Right cardiac atrium (tissue), 5 donors: ENCODE data around the gene TNRC6B. TPM values are rescaled to one million over a fixed set of nuclear protein-coding genes. Genes with fewer than 3 reads are reported as not detected.

Source experiments
- ATAC-seq, 2 donors: fragments of 200-7000 bp; cut with Tn5 transposase; one replicate each; pipeline versions ENCODE4 v1.8.0 to v1.9.1; 2020; ENCODE audit warnings: moderate library complexity in 2 of 2, mild to moderate bottlenecking in 1 of 2
- DNase-seq, 3 donors: peaks; one replicate each; pipeline ENCODE4 v3.0.0-alpha.2; 2020
- H3K27ac ChIP-seq: one replicate; pipeline ENCODE4 v1.5.1; 2013; ENCODE audit warnings: mild to moderate bottlenecking, low read length, control low read depth, moderate library complexity
- H3K27me3 ChIP-seq: one replicate; pipeline ENCODE4 v1.6.1; 2013; ENCODE audit not compliant: control insufficient read depth, insufficient read depth
- H3K4me1 ChIP-seq: one replicate; pipeline ENCODE4 v1.6.1; 2013; ENCODE audit warnings: low read length; ENCODE audit not compliant: control insufficient read depth, insufficient read depth
- H3K4me3 ChIP-seq: one replicate; pipeline ENCODE4 v1.5.1; 2013; ENCODE audit warnings: low read length, control low read depth
- H3K9me3 ChIP-seq: one replicate; pipeline ENCODE4 v1.6.1; 2013; ENCODE audit warnings: low read length; ENCODE audit not compliant: control insufficient read depth
- WGBS: extraction: QIAGEN DNeasy Blood & Tissue Kit; methylation state at CpG from one replicate; pipeline ENCODE4 v1.1.7; 2013; 5-methylcytosine and 5-hydroxymethylcytosine counted together
- intact Hi-C, 4 donors: fragments of 100-400 bp; cut with DNase I; formaldehyde crosslinking; loops; one replicate each; pipeline versions ENCODE4 v1.11.0 to v1.14.0; 2022 to 2023
- polyA plus RNA-seq: library from polyadenylated mRNA; stranded (reverse); fragments of 200-250 nt; gene quantifications from one replicate; pipeline ENCODE4 v1.2.3, GENCODE V29; 2013
- total RNA-seq, 4 donors: library from RNA; stranded (reverse); fragmentation: NEBNext Ultra II Directional; extraction: Animal tissue kit (Norgen Biotek cat#: 25700); gene quantifications; one replicate each; pipeline ENCODE4 v1.2.1, GENCODE V29; 2021
- donor health status: healthy with polysubstance abuse.
- donor health status: DM: no; HTN: yes; CAD: no.
- donor health status: DM: no; HTN: no; CAD: no.
- donor health status: DM: no; HTN: yes; CAD: no; lungs with severe emphysema.
- donor health status: DM: yes; HTN: yes; CAD: no.

TNRC6B gene
- total and polyA plus RNA-seq, 5 donors = 14.4 to 50.6 (median 39.0) TPM

DNA sequence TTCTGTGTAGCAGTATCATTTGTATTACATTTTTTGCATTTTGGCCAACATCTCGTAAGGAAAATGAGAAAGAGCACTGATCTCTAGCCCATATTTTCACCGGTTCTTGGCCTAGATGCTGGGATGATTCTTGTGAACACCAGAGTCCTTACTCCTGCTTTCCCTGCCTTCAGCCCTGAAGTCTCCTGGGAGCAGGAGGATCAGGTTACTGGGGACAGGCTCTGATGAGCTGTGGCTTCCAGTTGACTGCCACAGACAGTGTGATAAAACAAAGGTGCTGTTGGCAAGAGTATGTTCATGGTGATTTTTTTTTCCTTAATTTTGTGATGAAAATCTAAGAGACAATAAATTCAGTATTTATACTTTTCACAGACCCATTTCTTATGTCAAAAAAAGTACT is 134.3 kb downstream of the TNRC6B start:
- DNase-seq = no peak

DNA sequence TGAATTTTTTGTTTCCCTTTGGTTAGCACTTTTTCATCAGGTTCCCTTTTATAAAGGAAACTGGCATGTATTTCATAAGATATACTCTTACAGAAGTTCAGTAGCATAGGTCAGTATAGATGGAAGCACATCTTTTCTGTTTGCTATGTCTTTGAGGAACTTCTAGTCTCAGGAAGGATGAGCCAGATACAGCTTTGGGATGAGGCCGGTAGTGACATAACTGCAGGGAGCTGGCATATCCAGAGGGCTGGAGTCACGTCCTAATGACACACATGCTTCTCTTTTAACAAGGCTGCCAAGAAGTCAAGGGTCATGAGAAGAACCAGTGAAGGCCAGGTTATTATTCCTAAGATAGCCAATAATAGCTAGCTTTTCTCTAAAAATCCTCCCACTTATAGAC is 135.3 kb downstream of the TNRC6B start:
- intact Hi-C loops = no loop called here
- Histone ChIP-seq H3K4me3 (no peak overlapping the region), H3K27ac (no peak overlapping the region), H3K27me3 (no peaks in the 10 kb centered on the region), H3K4me1 (peaks cover 1% of the 10 kb centered on the region), H3K9me3 (no peaks in the 10 kb centered on the region)
- ATAC-seq (peak in 1 of 2 donors; percentile 26), DNase-seq (no peak)
- WGBS = 41% methylated on average over 2 of the region's 2 CpGs

More for the DNA sequence above, 134.3 kb downstream of the TNRC6B start:
- H3K27me3 ChIP-seq = no peaks in the 10 kb centered on the region
- intact Hi-C loops = no loop called here
- H3K9me3 ChIP-seq = no peaks in the 10 kb centered on the region
- WGBS = 90% methylated on average over 2 of the region's 2 CpGs
- peaks cover 2% of the 10 kb centered on the region for H3K4me1 ChIP-seq
- no peak overlapping the region for H3K4me3 ChIP-seq
- no peak overlapping the region for H3K27ac ChIP-seq
- ATAC-seq = no peak

DNA sequence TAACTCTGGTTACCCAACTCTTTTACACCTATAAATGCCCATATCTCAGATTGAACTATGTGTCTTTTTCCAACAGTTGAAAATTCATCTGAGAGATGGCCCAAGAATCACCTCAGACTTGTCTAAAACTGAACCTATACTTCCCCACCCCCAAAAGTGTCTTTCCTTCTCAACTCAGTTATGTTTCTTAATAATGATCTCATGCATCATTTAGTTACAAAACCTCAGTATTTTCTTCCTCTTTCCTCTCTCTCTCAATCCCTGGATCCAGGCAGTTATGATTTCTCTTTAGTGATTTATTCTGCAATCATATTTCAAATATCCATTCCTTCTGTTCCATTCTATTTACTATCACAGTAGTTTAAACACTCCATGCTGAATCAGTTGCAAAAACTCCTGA is 136.3 kb downstream of the TNRC6B start:
- H3K27ac ChIP-seq = no peak overlapping the region
- DNase-seq = no peak
- intact Hi-C loops = no loop called here
- no peaks in the 10 kb centered on the region for H3K9me3 ChIP-seq
- no peaks in the 10 kb centered on the region for H3K4me1 ChIP-seq
- H3K27me3 ChIP-seq = no peaks in the 10 kb centered on the region
- no peak for ATAC-seq
- no peak overlapping the region for H3K4me3 ChIP-seq

DNA sequence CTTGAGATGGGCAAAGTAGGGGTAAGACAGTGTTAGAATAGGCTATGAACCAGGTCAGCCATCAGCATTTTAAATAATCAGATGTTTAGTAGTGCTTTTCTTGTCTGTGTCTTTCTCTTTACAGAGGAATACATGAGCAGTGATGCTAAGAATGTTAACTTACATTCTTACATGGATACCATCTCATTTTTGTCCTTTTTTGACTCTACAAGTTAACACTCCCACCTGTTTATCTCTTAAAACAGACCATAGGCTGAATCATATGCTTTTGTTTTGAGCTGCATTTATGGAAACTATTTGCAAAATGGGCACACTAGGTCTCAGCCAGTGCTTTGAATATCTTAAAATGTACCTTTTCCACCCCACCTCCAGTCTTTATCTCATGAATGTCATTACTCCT is 143.0 kb downstream of the TNRC6B start:
- no peak for DNase-seq
- intact Hi-C loops = no loop called here
- H3K27ac ChIP-seq = no peak overlapping the region
- no peaks in the 10 kb centered on the region for H3K9me3 ChIP-seq
- H3K27me3 ChIP-seq = no peaks in the 10 kb centered on the region
- H3K4me3 ChIP-seq = no peak overlapping the region
- no peak for ATAC-seq
- no peaks in the 10 kb centered on the region for H3K4me1 ChIP-seq

DNA sequence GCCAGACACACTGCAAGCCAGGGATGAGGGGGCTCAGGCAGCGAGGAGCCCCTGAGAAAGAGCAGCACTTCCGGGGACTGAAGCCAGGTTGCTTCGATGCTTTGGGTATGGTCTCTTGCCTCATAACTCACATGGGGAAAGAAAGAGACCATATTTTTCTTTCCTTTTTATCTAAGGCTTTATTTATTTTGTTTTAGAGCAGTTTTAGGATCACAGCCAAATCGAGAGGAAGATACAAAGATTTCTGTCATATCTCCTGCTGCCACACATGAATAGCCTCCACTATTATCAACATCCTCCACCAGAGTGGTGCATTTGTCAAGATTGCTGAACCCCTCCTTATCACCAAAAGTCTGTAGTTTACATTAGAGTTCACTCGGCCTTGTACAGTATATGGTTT is 144.3 kb downstream of the TNRC6B start:
- WGBS = 56% methylated on average over 5 of the region's 5 CpGs
- no peaks in the 10 kb centered on the region for H3K27me3 ChIP-seq
- ATAC-seq = peak in 1 of 2 donors; percentile 31
- no peaks in the 10 kb centered on the region for H3K9me3 ChIP-seq
- H3K4me3 ChIP-seq = no peak overlapping the region
- no peaks in the 10 kb centered on the region for H3K4me1 ChIP-seq
- no peak for DNase-seq
- intact Hi-C loops = no loop called here
- H3K27ac ChIP-seq = no peak overlapping the region

DNA sequence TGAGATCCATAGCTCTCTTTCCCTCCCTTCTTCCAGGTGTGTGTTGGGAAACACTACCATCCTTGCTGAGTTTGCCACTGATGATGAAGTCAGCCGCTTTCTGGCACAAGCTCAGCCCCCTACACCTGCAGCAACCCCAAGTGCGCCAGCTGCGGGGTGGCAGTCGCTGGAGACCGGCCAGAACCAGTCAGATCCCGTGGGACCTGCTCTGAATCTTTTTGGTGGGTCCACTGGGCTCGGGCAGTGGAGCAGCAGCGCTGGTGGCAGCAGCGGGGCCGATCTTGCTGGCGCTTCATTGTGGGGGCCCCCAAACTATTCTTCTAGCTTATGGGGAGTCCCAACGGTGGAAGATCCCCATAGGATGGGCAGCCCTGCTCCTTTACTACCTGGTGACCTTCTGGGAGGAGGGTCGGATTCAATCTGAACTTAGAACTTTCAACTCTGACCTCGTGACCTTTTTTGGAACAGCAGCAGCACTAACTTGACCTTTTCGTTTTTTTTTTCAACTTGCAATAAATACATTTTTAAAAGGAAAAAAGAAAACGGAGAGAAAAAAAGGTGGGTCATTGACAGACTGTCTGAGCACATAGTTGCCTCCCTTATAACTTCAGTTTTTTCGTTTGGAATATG is 145.2 kb downstream of the TNRC6B start:
- no peak for ATAC-seq
- WGBS = 91% methylated on average over 17 of the region's 17 CpGs
- intact Hi-C loops = no loop called here

DNA sequence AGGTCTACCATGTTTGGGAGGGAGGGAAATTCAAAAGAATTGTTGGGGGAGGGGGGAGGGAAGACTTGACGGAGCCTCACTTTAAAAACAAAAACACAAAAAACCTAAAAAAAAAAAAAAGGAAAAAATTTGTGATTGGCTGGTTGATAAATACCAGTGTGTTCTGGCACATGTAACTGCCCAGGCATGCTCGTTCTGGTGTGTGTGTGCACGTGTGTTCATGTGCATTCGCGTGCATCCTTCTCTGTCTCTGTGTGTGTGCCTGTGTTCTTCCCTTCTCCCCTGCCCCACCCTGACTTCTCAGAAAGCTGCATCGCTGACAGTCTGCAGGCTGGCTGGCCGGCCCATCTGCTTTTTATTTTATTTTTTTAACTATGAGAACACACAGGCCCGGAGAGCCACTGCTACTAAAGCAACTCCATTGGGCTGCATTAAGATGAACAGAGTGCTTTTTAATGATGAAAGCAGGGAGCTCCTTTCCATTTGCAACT is 146.0 kb downstream of the TNRC6B start:
- H3K27me3 ChIP-seq = no peaks in the 10 kb centered on the region
- no peaks in the 10 kb centered on the region for H3K4me1 ChIP-seq
- DNase-seq = no peak
- no peak overlapping the region for H3K4me3 ChIP-seq
- whole genome bisulfite sequencing = 75% methylated on average over 8 of the region's 8 CpGs
- no peak overlapping the region for H3K27ac ChIP-seq
- H3K9me3 ChIP-seq = no peaks in the 10 kb centered on the region
- intact Hi-C loops = no loop called here
- no peak for ATAC-seq

More for the DNA sequence above, 145.2 kb downstream of the TNRC6B start:
- no peaks in the 10 kb centered on the region for H3K9me3 ChIP-seq
- no peak overlapping the region for H3K4me3 ChIP-seq
- DNase-seq = no peak
- H3K27ac ChIP-seq = no peak overlapping the region
- no peaks in the 10 kb centered on the region for H3K27me3 ChIP-seq
- no peaks in the 10 kb centered on the region for H3K4me1 ChIP-seq

DNA sequence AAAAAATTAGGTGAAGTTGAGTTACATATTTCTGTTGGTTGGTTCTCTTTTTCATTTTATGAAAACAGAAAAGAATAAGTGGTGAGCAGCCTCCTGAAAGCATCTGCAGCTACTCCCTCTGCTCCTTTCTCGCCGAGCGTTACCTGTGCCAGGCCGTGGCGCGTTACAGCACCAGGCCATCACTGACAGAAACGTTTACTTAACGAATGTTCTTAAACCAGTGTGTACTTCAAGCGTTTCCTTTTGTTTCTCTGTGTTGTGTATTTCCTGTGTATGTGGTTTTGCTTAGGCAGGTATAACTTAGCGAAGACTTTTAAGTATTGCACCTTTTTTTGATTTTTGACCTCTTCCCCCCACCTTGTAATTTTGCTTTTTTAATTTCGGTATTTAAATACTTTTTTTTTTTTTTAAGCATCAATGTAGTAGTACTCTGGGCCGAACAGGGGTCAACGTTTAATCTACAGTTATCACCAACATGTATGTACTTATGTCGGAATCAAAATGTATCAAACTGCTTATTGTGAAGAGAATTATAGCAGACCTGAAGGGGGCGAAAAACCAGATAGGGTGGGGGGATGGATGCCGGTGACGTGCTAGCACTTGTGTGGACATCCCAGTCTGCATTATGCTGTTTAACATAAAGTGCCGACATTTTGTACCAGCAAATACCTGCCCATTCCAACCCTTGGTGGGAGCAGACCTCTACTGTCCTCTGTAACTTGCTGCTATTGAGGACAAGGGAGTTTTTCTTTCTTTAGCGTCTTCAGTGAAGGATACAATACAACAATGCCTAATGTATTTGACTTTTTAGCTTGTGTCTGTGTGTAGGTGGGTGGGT is 147.0 kb downstream of the TNRC6B start:
- H3K27ac ChIP-seq = no peak overlapping the region
- no peaks in the 10 kb centered on the region for H3K4me1 ChIP-seq
- ATAC-seq = no peak
- 84% methylated on average over 19 of the region's 19 CpGs for WGBS
- no peak overlapping the region for H3K4me3 ChIP-seq
- intact Hi-C loops = no loop called here
- no peaks in the 10 kb centered on the region for H3K27me3 ChIP-seq
- no peaks in the 10 kb centered on the region for H3K9me3 ChIP-seq
- peak in 1 of 3 donors; percentile 46 for DNase-seq

DNA sequence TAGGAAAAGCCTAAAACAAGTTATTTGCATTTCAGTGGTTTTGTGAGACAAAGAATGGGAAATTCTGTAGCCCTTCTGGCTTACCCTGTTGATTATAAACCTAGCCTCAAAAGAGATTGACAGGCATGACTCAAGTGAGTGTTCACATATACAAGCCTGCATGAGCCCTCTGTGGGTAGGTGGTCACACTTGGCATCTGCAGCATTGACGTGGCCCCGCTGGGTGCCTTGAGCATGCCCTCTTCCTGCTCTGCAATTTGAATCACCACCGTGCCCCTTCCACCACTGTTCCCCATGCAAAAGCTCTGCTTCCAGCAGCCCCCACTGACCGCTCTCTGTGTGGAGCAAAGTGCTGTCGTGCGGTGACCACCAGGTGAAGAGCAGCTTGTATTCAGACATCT is 147.6 kb downstream of the TNRC6B start:
- ATAC-seq = no peak
- intact Hi-C loops = no loop called here
- Histone ChIP-seq H3K27ac (no peak overlapping the region), H3K4me1 (no peaks in the 10 kb centered on the region), H3K4me3 (no peak overlapping the region), H3K9me3 (no peaks in the 10 kb centered on the region), H3K27me3 (no peaks in the 10 kb centered on the region)
- no peak for DNase-seq
- 91% methylated on average over 6 of the region's 6 CpGs for WGBS

DNA sequence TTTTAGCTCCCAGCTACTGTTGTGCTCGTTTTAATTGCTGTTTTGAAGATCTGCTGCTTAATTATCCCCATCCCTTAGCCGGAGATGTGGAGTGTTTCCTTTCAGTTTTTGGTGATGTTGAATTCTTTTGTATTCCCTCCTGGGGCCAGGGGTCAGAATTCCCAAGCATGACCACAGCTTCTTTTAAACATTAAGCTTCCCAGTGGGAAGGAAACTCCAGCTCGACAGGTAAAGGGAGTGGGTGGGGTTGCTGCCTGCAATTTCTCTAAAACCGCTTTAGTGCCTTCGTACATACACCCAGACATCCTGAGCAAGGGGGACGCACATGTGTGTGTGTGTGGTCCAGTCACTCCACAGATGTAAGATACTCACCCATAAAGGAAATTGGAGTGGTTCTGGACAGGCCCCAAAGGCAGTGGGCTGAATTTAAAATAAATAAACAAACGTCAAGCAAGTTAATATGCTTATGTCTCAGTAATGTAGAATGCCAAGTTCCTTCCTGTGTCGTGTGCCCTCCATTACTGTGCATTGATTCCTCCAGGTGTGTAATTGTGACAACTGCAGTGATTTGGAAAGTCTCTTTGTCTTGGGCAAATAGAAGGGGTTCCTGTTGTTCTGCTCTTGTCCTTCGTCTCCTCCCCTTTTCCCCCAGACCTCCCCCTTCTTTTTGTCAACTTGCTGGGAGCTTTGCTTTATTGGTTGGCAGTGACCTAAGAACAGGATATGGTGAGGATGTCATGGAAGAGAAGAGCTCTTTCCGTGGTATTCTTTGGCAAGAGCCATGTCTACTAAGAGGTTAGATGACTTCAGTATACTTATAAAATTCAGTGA is 149.4 kb downstream of the TNRC6B start:
- intact Hi-C loops = no loop called here
- H3K4me1 ChIP-seq = no peaks in the 10 kb centered on the region
- ATAC-seq = peak; percentile 34 to 80
- H3K27ac ChIP-seq = peak overlapping the region; percentile 1
- DNase-seq = no peak
- 47% methylated on average over 10 of the region's 10 CpGs for WGBS
- no peaks in the 10 kb centered on the region for H3K9me3 ChIP-seq
- H3K27me3 ChIP-seq = no peaks in the 10 kb centered on the region
- no peak overlapping the region for H3K4me3 ChIP-seq
